ENCODE results near the gene TCP10L.

- TF ChIP-seq CTCF (IDR thresholded peaks at IDR 0.05) (no peak), POLR2A (IDR thresholded peaks at IDR 0.05) (no peak)
Observed at GRCh38 chr21:32604464-32604863, 19.1 kb upstream of the TCP10L start.
